BJ (cell line): ENCODE results near the gene SIGLEC12. TPM values are rescaled to one million over a fixed set of nuclear protein-coding genes. Genes with fewer than 3 reads are reported as not detected.

Experiments
- CTCF ChIA-PET: fragments of 350-600 bp; formaldehyde crosslinking; extraction: SDS; loops from one replicate; lab custom pipeline; 2021; ENCODE audit warnings: antibody characterized with exemption, inconsistent platforms; lab: Yijun Ruan, JAX
- POLR2A ChIA-PET: fragments of 300-600 bp; sonication (Branson Sonifier 250); formaldehyde crosslinking; extraction: SDS; loops from one replicate; lab custom pipeline; 2021; ENCODE audit warnings: antibody characterized with exemption; lab: Charles Lee
- DNase-seq: peaks from one replicate; pipeline ENCODE4 v3.0.0-alpha.2; 2011; ENCODE audit warnings: low read depth
- H3K27me3 ChIP-seq: 2 replicates; pipeline ENCODE4 v1.6.0; 2011; ENCODE audit warnings: low read length; ENCODE audit not compliant: control insufficient read depth, insufficient read depth
- H3K36me3 ChIP-seq: 2 replicates; pipeline ENCODE4 v1.5.1; 2011; ENCODE audit warnings: low read length; ENCODE audit not compliant: control insufficient read depth, insufficient read depth
- H3K4me3 ChIP-seq: 2 replicates; pipeline ENCODE4 v1.5.1; 2011; ENCODE audit warnings: low read depth, mild to moderate bottlenecking, control low read depth, low read length
- polyA plus RNA-seq: library from polyadenylated mRNA; depleted of rRNA; stranded (reverse); fragments of >200 nt; gene quantifications from 2 replicates; pipeline ENCODE4 v1.2.3, GENCODE V29; 2011
- TF ChIP-seq, protein P1 (sequence below): IDR thresholded peaks from 2 replicates; pipeline ENCODE4 v1.5.1; 2011; ENCODE audit warnings: low read depth, mild to moderate bottlenecking, control low read depth, inconsistent platforms, low read length, moderate library complexity; ENCODE audit not compliant: insufficient read depth

SIGLEC12 gene
- polyA plus RNA-seq, 1 experiment = not detected

DNA sequence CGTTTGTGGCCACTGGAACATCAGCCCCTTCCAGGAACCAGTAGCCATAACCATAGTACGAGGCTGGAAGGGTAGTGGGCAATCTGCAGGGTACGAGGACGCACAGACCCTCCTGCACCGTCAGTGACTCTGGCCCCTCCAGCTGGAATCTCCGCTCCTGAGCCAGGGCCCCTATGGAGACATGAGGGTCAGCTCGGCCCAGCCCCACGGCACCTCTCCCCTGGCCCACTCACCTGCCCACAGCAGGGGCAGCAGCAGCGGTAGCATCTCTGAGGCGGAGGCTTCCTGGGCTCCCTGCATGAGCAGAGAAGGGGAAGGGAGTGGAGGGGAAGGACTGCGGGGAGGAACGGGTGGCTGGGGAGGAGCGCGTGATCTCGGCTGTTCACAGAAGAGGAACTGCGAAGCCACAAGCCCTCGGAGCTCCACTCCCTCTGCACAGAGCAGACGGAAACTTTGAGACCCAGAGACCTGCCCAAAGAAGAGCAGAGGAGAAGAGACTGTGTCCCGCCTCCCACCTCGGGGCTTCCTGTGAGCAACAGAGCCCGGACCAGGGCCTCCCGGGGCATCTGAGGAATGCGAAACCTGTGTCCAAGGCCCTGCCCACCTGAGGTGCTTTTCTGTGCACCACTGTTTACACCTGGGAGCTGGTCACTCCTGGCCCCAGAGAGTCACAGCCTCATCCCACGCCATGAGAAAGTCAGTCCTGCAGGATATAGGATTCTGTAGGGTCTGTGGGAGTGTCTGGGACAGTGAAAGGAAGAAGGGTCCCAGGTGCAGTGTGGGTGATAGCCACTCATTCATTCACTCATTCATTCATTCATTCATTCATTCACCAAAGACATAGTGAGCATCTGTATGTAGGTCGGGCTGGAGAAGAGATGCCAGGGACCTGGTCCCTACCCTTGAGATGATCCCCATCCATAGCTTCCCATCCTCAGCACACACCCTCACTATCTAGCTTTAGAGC is 30.0 kb upstream of the SIGLEC12 start, which contains the start of gene SIGLEC6:
Gene SIGLEC6, minus strand, starts transcription at position 322 of the 967 bp plus-strand sequence. Its CDS starts 22 bp downstream, at position 300.
- no peaks in the 10 kb centered on the region for H3K27me3 ChIP-seq
- TF ChIP-seq, protein P1, sequence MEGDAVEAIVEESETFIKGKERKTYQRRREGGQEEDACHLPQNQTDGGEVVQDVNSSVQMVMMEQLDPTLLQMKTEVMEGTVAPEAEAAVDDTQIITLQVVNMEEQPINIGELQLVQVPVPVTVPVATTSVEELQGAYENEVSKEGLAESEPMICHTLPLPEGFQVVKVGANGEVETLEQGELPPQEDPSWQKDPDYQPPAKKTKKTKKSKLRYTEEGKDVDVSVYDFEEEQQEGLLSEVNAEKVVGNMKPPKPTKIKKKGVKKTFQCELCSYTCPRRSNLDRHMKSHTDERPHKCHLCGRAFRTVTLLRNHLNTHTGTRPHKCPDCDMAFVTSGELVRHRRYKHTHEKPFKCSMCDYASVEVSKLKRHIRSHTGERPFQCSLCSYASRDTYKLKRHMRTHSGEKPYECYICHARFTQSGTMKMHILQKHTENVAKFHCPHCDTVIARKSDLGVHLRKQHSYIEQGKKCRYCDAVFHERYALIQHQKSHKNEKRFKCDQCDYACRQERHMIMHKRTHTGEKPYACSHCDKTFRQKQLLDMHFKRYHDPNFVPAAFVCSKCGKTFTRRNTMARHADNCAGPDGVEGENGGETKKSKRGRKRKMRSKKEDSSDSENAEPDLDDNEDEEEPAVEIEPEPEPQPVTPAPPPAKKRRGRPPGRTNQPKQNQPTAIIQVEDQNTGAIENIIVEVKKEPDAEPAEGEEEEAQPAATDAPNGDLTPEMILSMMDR = no peak
- no peak for DNase-seq
- ChIA-PET POLR2A (no interaction called here), CTCF (no interaction called here)
- no peaks in the 10 kb centered on the region for H3K36me3 ChIP-seq
- H3K4me3 ChIP-seq = no peak within 1 kb of the TSS

DNA sequence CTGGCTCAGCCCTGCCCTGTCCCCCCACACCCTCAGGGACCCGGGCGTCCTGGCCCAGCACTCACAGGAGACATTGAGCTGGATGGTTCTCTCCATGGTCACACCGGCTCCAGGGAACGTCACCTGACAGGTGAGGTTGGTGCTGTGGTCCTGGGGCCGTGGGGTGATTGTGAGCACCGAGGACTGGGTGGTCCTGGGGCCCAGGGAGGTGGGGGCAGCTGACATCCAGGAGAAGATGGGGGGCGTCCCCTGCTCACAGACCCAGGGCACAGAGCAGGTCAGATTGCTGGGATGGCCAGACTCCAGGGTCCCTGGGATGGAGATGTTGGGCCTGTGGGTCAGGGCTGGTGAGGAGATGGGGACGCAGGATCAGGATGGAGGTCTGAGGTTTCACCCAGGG is 29.0 kb upstream of the SIGLEC12 start:
- no peak for DNase-seq
- Histone ChIP-seq H3K36me3 (no peaks in the 10 kb centered on the region), H3K4me3 (no peak overlapping the region), H3K27me3 (no peaks in the 10 kb centered on the region)
- ChIA-PET POLR2A (no interaction called here), CTCF (no interaction called here)
- TF ChIP-seq, protein P1 = no peak

DNA sequence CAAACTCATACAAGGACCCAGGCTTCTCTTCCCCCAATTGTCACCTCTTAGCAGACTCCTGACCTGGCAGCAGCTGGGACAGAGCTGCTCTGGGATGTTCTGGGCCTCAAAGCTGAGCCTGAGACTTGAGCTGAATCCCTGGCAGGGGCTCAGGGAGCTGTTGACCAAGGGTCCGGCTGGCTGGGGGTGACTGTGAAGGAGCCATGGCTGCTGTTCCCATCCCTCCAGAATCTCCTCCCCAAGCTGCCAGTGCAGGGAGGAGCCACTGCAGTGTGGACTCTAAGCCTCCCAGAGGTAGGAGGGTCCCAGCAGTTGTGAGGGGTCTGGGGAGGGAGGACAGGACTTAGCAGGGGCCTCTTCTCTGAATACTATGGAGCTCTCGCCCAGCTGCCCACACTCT is 27.7 kb upstream of the SIGLEC12 start:
- TF ChIP-seq, protein P1 = no peak
- Histone ChIP-seq H3K27me3 (no peaks in the 10 kb centered on the region), H3K4me3 (no peak overlapping the region), H3K36me3 (no peaks in the 10 kb centered on the region)
- no peak for DNase-seq
- ChIA-PET POLR2A (no interaction called here), CTCF (no interaction called here)

DNA sequence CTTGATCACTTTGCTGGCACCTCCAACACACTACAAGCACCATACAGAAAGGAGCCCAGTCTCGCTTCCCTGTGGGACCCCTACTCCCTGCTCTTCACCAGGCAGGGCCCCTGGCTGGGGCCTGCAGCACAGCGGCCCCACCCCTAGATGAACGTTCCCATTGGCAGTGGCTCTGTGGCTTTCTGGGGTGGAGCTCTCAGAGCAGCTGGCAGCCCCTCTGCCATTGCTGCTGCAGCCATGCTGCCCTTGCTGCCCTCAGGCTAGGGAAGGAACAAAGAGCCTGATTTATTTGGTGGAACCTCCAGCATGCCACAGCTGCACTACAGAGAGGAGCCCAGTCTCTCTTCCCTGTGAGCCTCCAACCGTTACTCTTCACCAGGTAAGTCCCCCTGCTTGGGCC is 24.1 kb upstream of the SIGLEC12 start:
- CTCF ChIA-PET = no interaction called here
- POLR2A ChIA-PET = no interaction called here

More for the DNA sequence above, 24.1 kb upstream of the SIGLEC12 start:
- H3K27me3 ChIP-seq = no peaks in the 10 kb centered on the region
- TF ChIP-seq, protein P1 = no peak
- DNase-seq = no peak
- no peaks in the 10 kb centered on the region for H3K36me3 ChIP-seq
- H3K4me3 ChIP-seq = no peak overlapping the region
